Fibroblast of skin of left biceps (primary cell): ENCODE data around the gene PPP1R26.
A peak's percentile ranks its signal among the peaks of the same experiment; 100 is the strongest.

Experiments
- DNase-seq, 2 experiments: peaks; one replicate each; pipeline ENCODE4 v3.0.0-alpha.2; 2013; ENCODE audit warnings: low read depth in 2 of 2

Gene PPP1R26

DNA sequence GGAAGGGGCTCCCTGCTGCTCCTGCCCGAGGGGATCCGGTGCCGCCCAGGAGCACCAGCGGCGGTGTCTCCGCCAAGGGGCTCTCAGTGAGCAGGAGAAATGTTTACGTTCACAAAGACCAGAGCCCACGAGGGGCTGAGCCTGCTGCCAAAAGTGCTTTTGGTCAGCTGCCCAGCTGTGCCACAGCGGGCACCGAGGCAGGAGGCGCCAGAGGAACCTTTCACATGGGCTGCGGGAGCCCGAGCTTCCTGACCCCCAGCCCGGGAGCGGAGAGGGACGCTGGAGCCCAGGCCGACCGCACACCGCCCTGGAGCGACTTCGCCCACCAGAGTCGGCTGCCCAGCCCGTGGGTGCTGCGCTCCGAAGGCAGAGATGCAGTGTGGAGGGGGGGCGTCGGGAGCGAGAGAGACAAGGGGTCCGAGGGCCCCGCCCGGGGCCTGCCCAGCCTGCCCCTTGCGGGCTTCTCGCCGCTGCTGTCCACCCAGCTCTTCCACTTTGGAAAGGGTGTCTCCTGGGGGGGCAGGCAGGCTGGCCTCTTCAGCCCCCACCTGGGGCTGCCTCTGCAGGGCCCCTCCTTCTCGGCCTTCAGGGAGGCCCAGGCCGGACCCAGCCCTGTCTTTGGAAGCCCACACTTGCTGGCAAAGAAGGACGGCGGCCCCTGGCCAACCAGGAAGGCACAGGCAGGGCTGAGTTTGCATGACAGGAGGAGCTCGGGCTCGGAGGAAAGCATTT, 7.9 kb downstream of the PPP1R26 start:
- DNase-seq = no peak

GRCh38 chr9:135488013-135488330, 8.4 kb downstream of the PPP1R26 start:
- DNase-seq = no peak

GRCh38 chr9:135488527-135488926, 8.9 kb downstream of the PPP1R26 start:
- no peak for DNase-seq

DNA sequence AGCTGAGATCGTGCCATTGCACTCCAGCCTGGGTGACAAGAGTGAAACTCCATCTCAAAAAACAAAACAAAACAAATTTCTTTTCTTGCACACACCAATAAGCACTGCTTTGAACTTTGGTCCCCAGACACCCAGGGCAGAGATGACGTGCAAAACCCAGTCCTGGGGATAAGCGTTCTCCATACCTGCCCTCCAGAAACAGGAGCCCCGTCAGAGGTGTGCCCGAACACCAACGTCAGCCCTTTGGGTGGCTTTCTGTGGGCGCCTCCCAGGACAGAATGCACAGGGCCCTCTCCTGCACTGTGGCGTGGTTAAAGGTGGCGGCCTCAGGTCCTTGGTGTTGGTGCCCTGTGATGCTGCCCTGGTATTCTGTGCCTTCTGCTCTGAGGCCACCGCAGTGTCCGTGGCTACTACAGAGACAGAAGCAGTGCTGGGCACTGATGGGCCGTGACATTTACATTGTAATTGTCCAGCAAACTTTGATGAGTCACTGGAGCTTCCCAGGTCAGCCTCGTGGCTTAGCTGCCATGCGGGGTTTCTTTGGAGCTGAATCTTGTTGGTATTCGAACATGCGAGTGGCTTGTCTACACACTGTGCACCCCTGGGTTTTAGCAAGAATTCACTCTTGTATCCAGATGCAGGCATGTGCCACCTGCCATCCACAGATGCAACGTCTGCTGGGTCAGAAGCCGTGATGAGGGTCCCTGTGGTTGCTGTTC, 9.8 kb downstream of the PPP1R26 start:
- no peak for DNase-seq

DNA sequence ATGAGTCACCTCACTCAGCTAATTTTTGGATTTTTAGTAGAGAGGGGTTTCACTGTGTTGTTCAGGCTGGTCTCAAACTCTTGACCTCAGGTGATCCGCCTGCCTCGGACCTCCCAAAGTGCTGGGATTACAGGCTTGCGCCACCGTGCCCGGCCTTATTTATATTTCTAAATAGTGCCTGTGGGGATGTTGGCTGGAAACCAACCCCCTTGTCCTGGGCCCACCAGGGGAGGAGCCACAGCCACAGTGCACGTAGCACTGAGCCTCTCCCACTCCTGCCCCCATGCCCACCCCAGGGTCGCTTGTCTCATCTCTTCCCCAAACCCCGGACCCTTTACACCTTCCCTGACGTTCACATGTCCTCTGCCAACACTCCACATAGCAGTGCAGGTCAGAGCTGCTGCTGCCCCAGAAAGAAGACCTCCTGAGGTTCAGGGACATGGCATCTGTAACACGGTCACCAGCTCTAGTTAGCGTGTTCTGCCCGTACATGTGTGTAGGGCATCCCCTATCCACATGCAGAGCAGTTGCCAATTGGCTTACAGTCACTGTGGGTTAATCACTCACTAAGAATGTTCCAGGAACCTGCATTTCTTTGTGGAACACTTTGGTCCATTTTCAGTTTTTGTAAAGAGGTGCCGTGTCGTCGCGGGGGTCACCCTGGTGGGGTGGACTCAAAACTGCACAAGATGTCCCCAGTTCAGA, 10.7 kb downstream of the PPP1R26 start:
- no peak for DNase-seq

DNA sequence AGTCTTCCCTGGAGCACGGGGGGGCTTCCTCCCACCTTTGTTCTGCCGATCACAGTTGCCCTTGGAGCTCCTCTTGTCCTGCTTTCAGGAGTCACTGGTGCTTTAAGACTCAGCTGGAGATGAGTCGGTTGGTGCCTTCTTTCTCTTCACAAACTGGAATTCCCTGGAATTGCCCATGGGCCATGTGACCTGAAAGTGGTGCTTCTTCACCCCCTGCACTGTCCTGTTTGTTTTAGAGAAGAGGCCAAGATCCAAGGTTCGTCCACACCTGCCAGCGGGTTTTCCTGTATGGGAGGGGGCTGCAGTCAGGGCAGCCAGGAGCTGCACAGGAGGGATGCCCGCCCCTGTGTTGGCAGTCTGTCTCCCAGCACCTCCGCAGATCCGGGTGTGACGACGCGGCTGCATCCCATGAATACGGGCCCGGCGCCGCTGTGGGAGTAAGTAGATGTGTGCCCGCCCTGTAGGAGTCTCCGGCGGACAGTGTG, 11.4 kb downstream of the PPP1R26 start:
- DNase-seq = no peak

GRCh38 chr9:135491764-135492163, 12.2 kb downstream of the PPP1R26 start:
- DNase-seq = no peak

GRCh38 chr9:135492886-135493669, 13.5 kb downstream of the PPP1R26 start:
- DNase-seq = no peak

- no peak for DNase-seq
These were observed 15.4 kb downstream of the PPP1R26 start for GRCh38 chr9:135494791-135495559.

DNA sequence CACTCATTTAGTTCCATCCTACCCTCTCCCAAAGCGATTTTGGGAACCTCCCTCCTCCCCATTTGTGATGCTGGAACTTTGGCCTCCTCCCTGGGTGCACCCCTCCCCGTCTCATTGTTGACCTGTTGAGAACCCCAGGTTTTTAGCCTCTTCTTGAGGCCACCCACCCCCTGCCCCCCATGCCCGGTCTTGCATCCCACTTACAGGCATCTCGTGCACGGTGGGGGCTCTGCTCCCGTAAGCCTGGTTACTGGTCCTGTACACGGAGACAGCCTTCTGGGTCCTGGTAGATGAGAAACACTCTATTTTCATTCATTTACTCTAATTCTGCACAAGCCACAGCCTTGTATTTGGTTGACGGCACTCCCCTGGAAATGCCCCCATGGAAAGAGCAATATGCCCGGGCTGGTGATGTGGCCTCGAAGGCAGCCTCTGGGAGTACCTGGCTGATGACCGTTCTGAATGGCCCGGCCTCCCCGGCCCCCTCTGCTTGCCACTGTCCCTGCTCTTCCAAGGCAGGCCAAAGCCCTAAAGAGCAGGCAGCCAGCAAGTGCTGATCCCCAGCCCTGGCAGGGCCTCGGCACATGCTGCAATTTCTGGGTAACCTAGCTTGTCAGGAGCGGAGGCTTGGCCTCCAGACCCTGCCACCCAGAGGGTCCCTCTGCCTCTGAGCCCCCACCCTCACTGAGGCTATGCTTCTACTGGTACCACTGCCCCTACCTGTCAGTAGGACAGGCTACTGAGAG, 19.0 kb downstream of the PPP1R26 start:
- no peak for DNase-seq

DNA sequence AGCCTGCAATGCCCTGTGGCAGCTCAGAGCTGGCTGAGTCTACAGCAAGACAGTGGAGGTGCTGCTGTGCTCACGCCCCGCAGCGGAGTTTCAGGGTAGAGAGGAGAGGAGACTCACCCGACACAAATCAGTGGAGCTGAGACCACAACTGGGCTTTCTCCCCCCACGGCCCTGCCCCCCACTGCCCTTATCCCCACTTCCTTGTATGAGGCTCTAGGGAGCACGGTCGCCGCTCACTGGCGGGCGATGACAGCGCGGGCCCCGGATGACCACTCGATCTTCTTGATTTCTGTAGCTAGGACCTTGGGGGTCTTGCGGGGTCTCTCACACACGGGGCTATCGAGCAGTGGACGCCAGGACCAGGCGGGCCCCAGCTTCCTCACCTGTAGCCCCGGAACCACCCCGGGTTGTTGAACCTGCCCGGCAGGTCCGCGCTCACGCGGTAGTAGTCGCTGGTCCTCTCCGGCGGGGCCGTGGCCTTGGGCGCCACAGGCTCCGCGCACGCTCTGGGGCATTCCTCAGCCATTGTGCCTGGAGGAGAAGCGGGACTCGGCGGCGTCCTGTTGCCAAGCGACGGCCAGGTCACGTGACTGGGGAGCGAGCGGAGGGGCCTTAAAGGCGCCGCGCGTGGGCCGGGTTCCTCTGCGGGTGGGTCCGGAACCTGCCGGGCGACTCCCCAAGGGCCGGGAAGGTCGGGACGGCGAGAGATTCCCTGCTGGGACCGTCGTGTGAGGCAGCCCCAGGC, 19.9 kb downstream of the PPP1R26 start:
- DNase-seq = peak; percentile 52 to 58

DNA sequence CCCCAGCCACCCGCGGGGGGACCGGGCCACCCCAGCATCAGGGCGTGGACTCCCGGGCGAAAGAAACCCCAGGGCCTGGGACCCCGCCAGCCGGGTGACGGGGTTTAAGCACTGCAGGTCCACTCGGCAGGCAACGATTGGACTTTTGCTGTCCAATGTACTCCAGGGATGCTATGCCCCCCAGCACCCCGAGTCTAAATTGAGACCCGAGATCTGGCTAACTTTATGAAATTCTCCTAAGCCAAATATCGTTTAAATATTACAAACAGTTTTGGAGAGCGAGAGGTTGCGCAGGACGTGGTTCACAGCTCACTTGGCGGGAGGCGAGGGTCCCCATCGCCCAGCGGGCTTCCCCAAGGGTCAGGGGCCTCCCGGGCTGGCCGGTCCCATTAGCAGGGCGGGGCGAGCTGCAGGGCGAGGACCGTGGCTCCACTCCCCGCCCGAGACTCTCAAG, 20.5 kb downstream of the PPP1R26 start:
- DNase-seq = no peak

- peak; percentile 52 to 54 for DNase-seq
These were observed 21.1 kb downstream of the PPP1R26 start, which contains the start of gene MRPS2 for GRCh38 chr9:135500525-135501260. MRPS2 (plus strand) TSS chr9:135500682; CDS start chr9:135500711, 29 bp downstream.

GRCh38 chr9:135501261-135502167, 21.9 kb downstream of the PPP1R26 start:
- DNase-seq = no peak

DNA sequence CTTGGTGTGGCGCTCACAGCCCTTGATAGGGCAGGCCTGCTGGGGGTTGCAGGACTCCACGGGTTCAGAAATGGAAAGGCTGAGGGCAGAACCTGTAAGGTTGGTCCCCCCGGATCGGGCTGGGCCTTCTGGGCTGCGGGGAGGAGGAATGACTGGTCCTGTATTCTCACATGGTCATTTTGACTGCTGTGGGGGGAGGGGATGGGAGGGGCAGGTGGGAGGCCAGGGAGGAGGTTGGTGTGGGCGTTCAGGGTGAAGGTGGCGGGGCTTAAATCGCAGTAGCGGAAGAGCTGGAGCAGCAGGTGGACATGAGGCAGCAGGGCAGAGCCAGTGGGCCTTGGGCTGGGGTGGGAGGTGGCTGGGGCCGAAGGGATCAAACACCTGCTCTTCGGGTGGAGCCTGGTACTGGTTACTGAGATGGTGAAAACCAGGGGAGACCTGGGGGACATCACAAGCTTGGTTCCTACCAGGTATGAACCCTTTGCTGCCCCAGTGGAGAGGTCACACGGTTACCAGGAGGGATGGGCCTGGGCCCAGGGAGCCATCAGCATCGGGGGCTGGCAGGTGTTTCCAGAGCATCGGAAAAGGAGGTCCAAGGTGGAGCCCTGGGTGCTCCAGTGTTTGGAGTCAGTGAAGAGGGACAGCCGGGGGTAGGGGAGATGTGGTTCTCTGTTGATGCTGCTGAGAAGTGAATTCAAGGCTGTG, 22.7 kb downstream of the PPP1R26 start:
- no peak for DNase-seq

GRCh38 chr9:135502873-135503321, 23.3 kb downstream of the PPP1R26 start:
- no peak for DNase-seq
